Right cardiac atrium (tissue), 5 donors: ENCODE results near the gene CHD2. TPM values are rescaled to one million over a fixed set of nuclear protein-coding genes. Genes with fewer than 3 reads are reported as not detected.

Source experiments
- ATAC-seq, 2 donors: fragments of 200-7000 bp; cut with Tn5 transposase; one replicate each; pipeline versions ENCODE4 v1.8.0 to v1.9.1; 2020; ENCODE audit warnings: moderate library complexity in 2 of 2, mild to moderate bottlenecking in 1 of 2
- DNase-seq, 3 donors: peaks; one replicate each; pipeline ENCODE4 v3.0.0-alpha.2; 2020
- H3K27ac ChIP-seq: one replicate; pipeline ENCODE4 v1.5.1; 2013; ENCODE audit warnings: mild to moderate bottlenecking, low read length, control low read depth, moderate library complexity
- H3K27me3 ChIP-seq: one replicate; pipeline ENCODE4 v1.6.1; 2013; ENCODE audit not compliant: control insufficient read depth, insufficient read depth
- H3K4me1 ChIP-seq: one replicate; pipeline ENCODE4 v1.6.1; 2013; ENCODE audit warnings: low read length; ENCODE audit not compliant: control insufficient read depth, insufficient read depth
- H3K4me3 ChIP-seq: one replicate; pipeline ENCODE4 v1.5.1; 2013; ENCODE audit warnings: low read length, control low read depth
- H3K9me3 ChIP-seq: one replicate; pipeline ENCODE4 v1.6.1; 2013; ENCODE audit warnings: low read length; ENCODE audit not compliant: control insufficient read depth
- whole genome bisulfite sequencing: extraction: QIAGEN DNeasy Blood & Tissue Kit; methylation state at CpG from one replicate; pipeline ENCODE4 v1.1.7; 2013; 5-methylcytosine and 5-hydroxymethylcytosine counted together
- intact Hi-C, 4 donors: fragments of 100-400 bp; cut with DNase I; formaldehyde crosslinking; loops; one replicate each; pipeline versions ENCODE4 v1.11.0 to v1.14.0; 2022 to 2023
- polyA plus RNA-seq: library from polyadenylated mRNA; stranded (reverse); fragments of 200-250 nt; gene quantifications from one replicate; pipeline ENCODE4 v1.2.3, GENCODE V29; 2013
- total RNA-seq, 4 donors: library from RNA; stranded (reverse); fragmentation: NEBNext Ultra II Directional; extraction: Animal tissue kit (Norgen Biotek cat#: 25700); gene quantifications; one replicate each; pipeline ENCODE4 v1.2.1, GENCODE V29; 2021
- donor health status: healthy with polysubstance abuse.
- donor health status: DM: no; HTN: yes; CAD: no.
- donor health status: DM: no; HTN: no; CAD: no.
- donor health status: DM: no; HTN: yes; CAD: no; lungs with severe emphysema.
- donor health status: DM: yes; HTN: yes; CAD: no.

Gene CHD2
- total and polyA plus RNA-seq, 5 donors: 28.4 to 83.6 (median 64.3) TPM

DNA sequence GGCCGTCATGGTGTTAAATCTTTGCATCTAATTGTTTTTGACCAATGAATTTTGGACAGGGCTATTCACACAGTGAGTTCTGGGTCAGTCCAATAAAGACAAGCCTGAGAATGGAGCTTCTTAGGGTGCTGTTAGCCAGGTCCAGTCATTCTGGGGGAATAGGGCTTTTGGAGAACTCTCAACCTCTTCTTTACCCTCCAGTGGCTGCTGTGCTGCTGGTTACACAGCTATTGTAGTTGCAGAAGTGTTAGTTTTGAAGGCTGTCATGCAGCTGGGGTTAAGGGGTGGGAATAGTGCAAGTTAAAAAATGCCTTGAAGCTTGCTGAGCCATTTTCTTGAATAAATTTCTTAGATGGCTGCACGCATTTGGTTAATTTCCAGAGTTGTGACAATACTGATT is 89.9 kb downstream of the CHD2 start:
- no peak for DNase-seq
- no peak for ATAC-seq
- H3K9me3 ChIP-seq: no peaks in the 10 kb centered on the region
- 93% methylated on average over 2 of the region's 2 CpGs for WGBS
- H3K4me3 ChIP-seq: no peak overlapping the region
- no peaks in the 10 kb centered on the region for H3K27me3 ChIP-seq
- no peaks in the 10 kb centered on the region for H3K4me1 ChIP-seq
- H3K27ac ChIP-seq: no peak overlapping the region
- intact Hi-C loops: loop anchor here in 1 of 4 donors (10.0 kb wide), 1 partner anchor 45 kb away; no protein-coding TSS in a partner anchor

DNA sequence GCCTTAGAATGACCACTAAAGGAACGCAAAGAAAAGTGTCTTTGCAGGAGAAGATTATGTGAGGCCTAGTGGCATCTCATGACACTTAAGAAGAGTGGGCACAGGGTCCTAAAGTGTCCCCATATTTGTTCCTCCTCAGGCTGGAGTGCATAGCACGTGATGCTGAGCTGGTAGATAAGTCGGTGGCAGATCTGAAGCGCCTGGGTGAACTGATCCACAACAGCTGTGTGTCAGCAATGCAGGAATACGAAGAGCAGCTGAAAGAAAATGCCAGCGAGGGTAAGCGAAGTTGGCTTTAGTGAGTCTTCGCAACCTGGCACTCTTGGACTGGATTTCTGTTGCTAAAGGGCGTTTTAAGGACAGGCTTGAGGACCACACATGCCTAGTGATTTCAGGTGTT is 92.6 kb downstream of the CHD2 start:
- DNase-seq (peak in 1 of 3 donors; percentile 20), ATAC-seq (peak; percentile 68 to 74)
- Histone ChIP-seq H3K27me3 (no peaks in the 10 kb centered on the region), H3K4me3 (no peak overlapping the region), H3K27ac (peak overlapping the region; percentile 64), H3K9me3 (no peaks in the 10 kb centered on the region), H3K4me1 (no peaks in the 10 kb centered on the region)
- WGBS: 70% methylated on average over 9 of the region's 9 CpGs
- intact Hi-C loops: loop anchor here in 1 of 4 donors (10.0 kb wide), 1 partner anchor 48 kb away; no protein-coding TSS in a partner anchor

DNA sequence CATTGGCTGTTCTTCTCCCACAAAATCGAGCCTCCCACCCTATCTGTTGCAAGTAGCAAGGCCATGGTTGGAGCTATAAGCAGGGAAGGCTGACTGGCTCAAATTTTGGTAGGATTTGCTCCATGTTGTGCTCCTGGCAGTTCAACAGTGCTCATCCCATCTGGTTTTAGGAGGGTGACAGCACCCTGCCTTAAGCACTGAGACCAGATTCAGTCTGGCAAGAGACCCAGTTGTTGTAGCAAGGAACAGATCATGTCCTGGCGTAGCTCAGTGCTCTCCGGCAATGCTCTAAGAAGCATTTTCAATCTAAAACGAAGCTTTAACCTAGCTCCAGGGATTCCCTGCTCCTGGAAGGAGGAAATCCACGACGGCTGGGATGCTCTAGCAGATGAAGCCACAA is 97.7 kb downstream of the CHD2 start:
- no peaks in the 10 kb centered on the region for H3K9me3 ChIP-seq
- H3K4me3 ChIP-seq: no peak overlapping the region
- no peaks in the 10 kb centered on the region for H3K27me3 ChIP-seq
- DNase-seq: no peak
- ATAC-seq: no peak
- 95% methylated on average over 6 of the region's 6 CpGs for WGBS
- H3K27ac ChIP-seq: no peak overlapping the region
- H3K4me1 ChIP-seq: no peaks in the 10 kb centered on the region
- intact Hi-C loops: loop anchor here in 1 of 4 donors (10.0 kb wide), 1 partner anchor 53 kb away; no protein-coding TSS in a partner anchor

DNA sequence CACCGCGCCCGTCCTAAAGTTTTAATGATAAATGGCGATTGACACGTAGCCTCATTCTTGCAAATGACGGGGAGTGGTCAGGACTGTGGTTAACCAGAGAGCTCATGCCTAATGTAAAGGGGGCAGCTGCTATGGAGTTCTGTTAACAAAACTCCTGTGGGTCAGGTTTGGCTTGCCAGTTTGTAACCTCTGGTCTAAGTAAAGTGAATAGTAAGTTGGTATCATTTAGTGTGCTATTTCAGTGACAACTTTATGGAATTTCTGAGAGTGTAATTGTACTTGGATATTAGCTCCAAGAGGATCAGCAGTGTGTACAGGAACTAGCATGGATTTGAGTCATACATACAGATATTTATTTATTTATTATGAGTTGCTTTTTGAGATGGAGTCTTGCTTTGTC is 101.0 kb downstream of the CHD2 start:
- Histone ChIP-seq H3K4me1 (no peaks in the 10 kb centered on the region), H3K4me3 (no peak overlapping the region), H3K27ac (no peak overlapping the region), H3K9me3 (no peaks in the 10 kb centered on the region), H3K27me3 (no peaks in the 10 kb centered on the region)
- no peak for DNase-seq
- 95% methylated on average over 6 of the region's 6 CpGs for WGBS
- no peak for ATAC-seq
- intact Hi-C loops: loop anchor here in 1 of 4 donors (10.0 kb wide), 1 partner anchor 56 kb away; no protein-coding TSS in a partner anchor

DNA sequence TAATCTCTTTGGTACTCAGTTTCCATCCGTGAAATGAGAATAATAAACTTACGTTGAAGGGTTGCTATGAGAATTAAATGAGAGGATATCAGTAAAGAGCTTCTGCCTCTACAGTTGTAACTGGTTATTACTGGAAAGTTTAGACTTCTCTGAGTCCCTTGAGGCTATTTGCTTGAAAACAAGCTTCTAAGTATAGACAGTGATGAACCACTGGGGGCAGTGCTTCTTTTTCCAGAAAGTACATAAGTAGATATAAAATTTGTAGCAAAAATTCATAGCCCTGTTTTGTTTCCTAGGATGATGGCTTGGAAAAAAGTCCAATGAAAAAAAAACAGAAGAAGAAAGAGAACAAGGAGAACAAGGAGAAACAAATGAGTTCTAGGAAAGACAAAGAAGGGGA is 101.8 kb downstream of the CHD2 start:
- H3K4me3 ChIP-seq: no peak overlapping the region
- intact Hi-C loops: loop anchor here in 1 of 4 donors (10.0 kb wide), 1 partner anchor 57 kb away; no protein-coding TSS in a partner anchor
- DNase-seq (no peak), ATAC-seq (no peak)
- no peaks in the 10 kb centered on the region for H3K27me3 ChIP-seq
- 90% methylated on average over 2 of the region's 2 CpGs for WGBS
- no peaks in the 10 kb centered on the region for H3K9me3 ChIP-seq
- H3K27ac ChIP-seq: no peak overlapping the region
- H3K4me1 ChIP-seq: no peaks in the 10 kb centered on the region

DNA sequence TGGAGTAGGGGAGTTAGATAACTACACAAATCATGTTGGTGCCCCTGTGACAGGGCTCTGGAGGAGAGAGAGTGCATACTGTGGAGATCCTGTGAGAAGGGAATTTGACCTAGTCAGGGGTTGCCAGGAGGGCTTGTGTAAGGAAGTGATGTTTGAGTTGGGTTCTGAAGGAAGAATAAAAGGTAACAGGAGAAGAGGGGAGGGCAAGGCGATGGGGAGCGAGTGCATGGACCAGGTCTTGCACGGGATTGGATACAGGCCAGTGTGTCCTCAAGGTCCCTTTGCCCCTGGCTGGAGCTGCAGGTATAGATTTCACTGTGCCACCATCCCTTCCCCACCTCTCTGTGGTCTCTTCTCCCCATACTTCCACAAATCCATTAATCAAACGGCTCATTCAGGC is 105.0 kb downstream of the CHD2 start:
- DNase-seq (no peak), ATAC-seq (no peak)
- H3K27ac ChIP-seq: no peak overlapping the region
- no peaks in the 10 kb centered on the region for H3K27me3 ChIP-seq
- no peak overlapping the region for H3K4me3 ChIP-seq
- H3K4me1 ChIP-seq: no peaks in the 10 kb centered on the region
- intact Hi-C loops: loop anchor here in 1 of 4 donors (10.0 kb wide), 1 partner anchor 60 kb away; no protein-coding TSS in a partner anchor
- 89% methylated on average over 4 of the region's 4 CpGs for WGBS
- no peaks in the 10 kb centered on the region for H3K9me3 ChIP-seq

DNA sequence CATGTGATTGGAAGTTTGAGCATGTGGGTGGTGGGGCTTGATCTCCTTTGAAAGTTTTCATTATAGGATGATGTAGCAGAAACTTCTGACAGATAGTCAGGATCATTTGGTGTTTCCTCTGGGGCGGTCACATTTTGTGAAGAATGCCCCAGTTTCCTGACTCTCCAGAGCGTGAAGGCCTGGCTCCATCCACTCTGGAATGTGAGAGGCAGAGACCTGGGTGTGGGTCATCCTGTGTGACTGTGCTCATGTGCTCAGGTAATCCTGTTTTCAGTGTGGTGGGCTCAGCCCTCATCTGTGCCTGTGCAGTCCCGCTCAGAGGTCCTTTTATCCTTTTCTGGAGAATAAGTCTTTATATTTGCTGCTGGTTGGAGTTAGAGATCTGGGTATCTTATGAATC is 107.9 kb downstream of the CHD2 start:
- Histone ChIP-seq H3K9me3 (no peaks in the 10 kb centered on the region), H3K27ac (no peak overlapping the region), H3K4me3 (no peak overlapping the region), H3K27me3 (no peaks in the 10 kb centered on the region), H3K4me1 (no peaks in the 10 kb centered on the region)
- DNase-seq (no peak), ATAC-seq (peak in 1 of 2 donors; percentile 40)
- intact Hi-C loops: loop anchor here in 1 of 4 donors (10.0 kb wide), 1 partner anchor 63 kb away; no protein-coding TSS in a partner anchor
- 91% methylated on average over 3 of the region's 3 CpGs for WGBS

DNA sequence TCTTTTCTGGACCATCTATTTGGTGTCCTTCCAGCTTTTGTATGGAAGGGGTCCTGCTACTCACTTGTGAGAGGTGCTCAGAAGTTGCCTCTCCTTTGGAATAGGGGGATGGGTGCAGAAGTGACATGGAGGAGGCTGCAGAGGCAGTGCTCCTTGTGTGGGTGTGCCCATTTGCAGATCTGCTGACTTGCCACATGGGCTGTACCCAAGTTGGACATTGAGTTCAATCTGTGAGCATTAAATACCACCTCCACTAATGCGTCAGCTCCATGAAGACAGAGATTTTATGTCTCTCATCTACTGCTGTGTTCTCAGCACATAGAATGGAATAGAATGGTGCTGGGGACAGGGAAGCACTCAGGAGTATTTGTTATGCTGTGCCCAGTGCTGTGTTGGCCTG is 112.7 kb downstream of the CHD2 start:
- Histone ChIP-seq H3K27me3 (no peaks in the 10 kb centered on the region), H3K9me3 (no peaks in the 10 kb centered on the region), H3K4me1 (no peaks in the 10 kb centered on the region), H3K4me3 (no peak overlapping the region), H3K27ac (no peak overlapping the region)
- DNase-seq (no peak), ATAC-seq (no peak)
- 96% methylated on average over 1 of the region's 1 CpG for WGBS
- intact Hi-C loops: loop anchor here in 2 of 4 donors (10.0 kb wide), 2 partner anchors 68 to 208 kb away; no protein-coding TSS in a partner anchor

DNA sequence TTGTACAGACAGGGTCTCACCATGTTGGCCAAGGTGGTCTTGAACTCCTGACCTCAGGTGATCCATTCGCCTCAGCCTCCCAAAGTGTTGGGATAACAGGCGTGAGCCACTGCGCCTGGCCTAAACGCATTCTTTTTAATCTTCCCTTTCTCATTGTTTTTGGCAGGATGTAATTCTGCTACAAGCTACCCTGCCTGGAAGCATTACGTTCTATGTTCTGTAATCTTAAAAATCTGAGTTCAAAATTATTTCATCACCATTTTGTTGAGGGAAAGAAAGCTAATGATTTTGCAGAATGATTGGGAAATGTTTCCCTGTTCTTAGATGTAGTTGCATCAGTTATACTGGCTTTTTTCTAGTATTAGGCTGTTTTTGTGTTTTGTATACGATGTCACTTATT is 117.4 kb downstream of the CHD2 start:
- Histone ChIP-seq H3K27ac (no peak overlapping the region), H3K4me1 (peaks cover 5% of the 10 kb centered on the region), H3K9me3 (no peaks in the 10 kb centered on the region), H3K4me3 (no peak overlapping the region), H3K27me3 (no peaks in the 10 kb centered on the region)
- intact Hi-C loops: loop anchor here in 2 of 4 donors (10.0 kb wide), 2 partner anchors 73 to 213 kb away; no protein-coding TSS in a partner anchor
- DNase-seq: no peak
- WGBS: 79% methylated on average over 6 of the region's 6 CpGs
- no peak for ATAC-seq

DNA sequence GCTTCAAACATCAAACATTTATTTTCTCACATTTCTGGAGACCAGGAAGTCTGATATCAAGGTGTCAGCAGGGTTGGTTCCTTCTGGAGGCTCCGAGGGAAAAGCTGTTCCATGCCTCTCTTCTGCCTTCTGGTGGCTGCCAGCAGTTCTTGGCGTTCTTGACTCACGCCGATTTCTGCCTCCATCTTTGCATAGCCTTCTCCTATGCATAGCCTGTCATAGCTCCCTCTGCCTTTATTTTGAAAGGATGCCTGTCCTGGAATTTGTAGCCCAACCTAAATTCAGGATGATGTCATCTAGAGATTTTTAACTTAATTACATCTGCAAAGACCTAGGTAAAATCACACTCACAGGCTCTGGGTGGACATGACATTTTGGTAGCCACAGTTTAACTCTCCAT is 118.5 kb downstream of the CHD2 start:
- intact Hi-C loops: loop anchor here in 2 of 4 donors (10.0 kb wide), 2 partner anchors 74 to 214 kb away; no protein-coding TSS in a partner anchor
- Histone ChIP-seq H3K27me3 (no peaks in the 10 kb centered on the region), H3K4me1 (peaks cover 5% of the 10 kb centered on the region), H3K4me3 (no peak overlapping the region), H3K9me3 (no peaks in the 10 kb centered on the region), H3K27ac (no peak overlapping the region)
- DNase-seq: peak in 1 of 3 donors; percentile 45
- ATAC-seq: peak in 1 of 2 donors; percentile 27
- WGBS: 69% methylated on average over 4 of the region's 4 CpGs

DNA sequence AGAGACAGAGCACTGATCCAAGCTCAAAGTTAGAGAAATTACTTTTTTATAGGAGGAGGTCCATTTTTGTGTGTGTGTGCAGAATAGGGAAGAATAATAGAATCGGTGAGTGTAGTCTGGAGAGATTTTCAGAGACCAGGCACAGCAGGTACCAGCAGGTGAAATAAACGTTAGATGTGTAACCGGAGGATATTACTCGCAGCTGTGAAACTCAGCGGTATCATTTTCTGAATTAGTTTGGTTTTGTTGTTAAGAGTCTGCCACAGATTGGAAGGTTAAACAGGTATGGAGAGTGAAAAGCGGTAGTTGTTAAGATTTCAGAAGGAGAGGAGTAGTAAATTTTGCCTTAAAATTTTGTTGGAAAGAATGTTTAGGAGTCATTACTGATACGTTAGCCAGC is 119.0 kb downstream of the CHD2 start:
- no peak for ATAC-seq
- Histone ChIP-seq H3K27me3 (no peaks in the 10 kb centered on the region), H3K4me3 (no peak overlapping the region), H3K27ac (no peak overlapping the region), H3K9me3 (no peaks in the 10 kb centered on the region), H3K4me1 (peaks cover 5% of the 10 kb centered on the region)
- intact Hi-C loops: loop anchor here in 2 of 4 donors (10.0 kb wide), 2 partner anchors 74 to 214 kb away; no protein-coding TSS in a partner anchor
- 93% methylated on average over 7 of the region's 7 CpGs for WGBS
- no peak for DNase-seq
